ENCODE measurements around the gene INPP5F. TPM values are rescaled to one million over a fixed set of nuclear protein-coding genes. Genes with fewer than 3 reads are reported as not detected.

The INPP5F gene
- total and polyA plus RNA-seq, 10 of the 15 experiments (the other 5 are each of a cell fraction or from before 2014, with no cell fraction given): 6.0 to 49.3 (median 34.3) TPM

- no TSS peak for BruUV-seq (replicated peaks)
- no peaks in the 10 kb centered on the region for H3K27me3 ChIP-seq (replicated peaks in 1 of 2; ENCODE audit: control insufficient read depth in 2 of 2, insufficient read depth in 2 of 2, low read length in 1 of 2)
- ChIA-PET CTCF (interaction anchor here (0.7 to 2.9 kb wide), 6 partner anchors 10 to 1945 kb away, joined by 3 to 12 read pairs (median 4); no protein-coding TSS in a partner anchor), RAD21 (ENCODE audit: unreplicated experiment) (no interaction called here), SMC1A (ENCODE audit: uncharacterized antibody, unreplicated experiment) (interaction anchor here (0.6 to 2.9 kb wide), 3 partner anchors 8 to 208 kb away, joined by 3 to 12 read pairs (median 3); no protein-coding TSS in a partner anchor), POLR2A (interaction anchor here (0.7 kb wide), 1 partner anchor 80 kb away, joined by 3 read pairs; no protein-coding TSS in a partner anchor)
- H3K27ac ChIP-seq (ENCODE audit: control insufficient read depth, insufficient read depth): no peak overlapping the region
- in situ Hi-C loops (cut with MboI) (no loop called here), intact Hi-C loops (cut with micrococcal nuclease; ENCODE audit: unreplicated experiment) (loop anchor here (5.0 kb wide), 1 partner anchor 60 kb away; no protein-coding TSS in a partner anchor)
- H3K4me2 ChIP-seq (ENCODE audit: control insufficient read depth, insufficient read depth): no peak overlapping the region
- H4K20me1 ChIP-seq (ENCODE audit: control insufficient read depth, insufficient read depth): no peaks in the 10 kb centered on the region
- peaks cover 0 to 5% of the 10 kb centered on the region in 2 experiments; a peak in 2 of 4 replicates for H3K36me3 ChIP-seq (ENCODE audit: control insufficient read depth in 2 of 2, insufficient read depth in 2 of 2, low read length in 1 of 2)
- no peak overlapping the region for H3K9ac ChIP-seq (ENCODE audit: control insufficient read depth, insufficient read depth, low read length)
- H2AFZ ChIP-seq (ENCODE audit: control insufficient read depth, low read depth, low read length): no peak overlapping the region
- TF ChIP-seq E4F1 (IDR thresholded peaks at IDR 0.05; ENCODE audit: borderline replicate concordance, partially characterized antibody) (no peak), MEF2B (IDR thresholded peaks at IDR 0.05; ENCODE audit: partially characterized antibody, poor library complexity, severe bottlenecking) (no peak), YBX1 (IDR thresholded peaks at IDR 0.05) (no peak), EP300 (IDR thresholded peaks at IDR 0.05; ENCODE audit: borderline replicate concordance in 1 of 2, control insufficient read depth in 1 of 2, low read depth in 2 of 2, low read length in 2 of 2) (no peak), TARDBP (IDR thresholded peaks at IDR 0.05; ENCODE audit: borderline replicate concordance) (no peak), EED (IDR thresholded peaks at IDR 0.05; ENCODE audit: low read depth) (no peak), IRF3 (IDR thresholded peaks at IDR 0.05) (no peak), BRCA1 (IDR thresholded peaks at IDR 0.05; ENCODE audit: low read depth, low read length) (no peak), STAT3 (IDR thresholded peaks at IDR 0.05; ENCODE audit: low read depth, low read length) (no peak), SMAD5 (IDR thresholded peaks at IDR 0.05; ENCODE audit: low read depth) (no peak), BCL3 (IDR thresholded peaks at IDR 0.05; ENCODE audit: borderline replicate concordance, insufficient read depth, low read depth, low read length, poor library complexity, severe bottlenecking) (no peak), CEBPZ (IDR thresholded peaks at IDR 0.05; ENCODE audit: low read depth, low read length) (no peak), HDAC6 (IDR thresholded peaks at IDR 0.05; ENCODE audit: unreplicated experiment) (no peak), SMAD1 (IDR thresholded peaks at IDR 0.05; ENCODE audit: low read depth, partially characterized antibody) (no peak)
- DNase-seq (ENCODE audit: low read depth, low spot score) (no peak), ATAC-seq (no peak), FAIRE-seq (no peak)
- H3K9me3 ChIP-seq (replicated peaks; ENCODE audit: control insufficient read depth, insufficient read depth, low read length): no peaks in the 10 kb centered on the region
- H3K79me2 ChIP-seq (ENCODE audit: control insufficient read depth, insufficient read depth, low read length): no peaks in the 10 kb centered on the region
- no peak overlapping the region for H3K4me3 ChIP-seq
- H3K4me1 ChIP-seq (ENCODE audit: control insufficient read depth, insufficient read depth, low read length): peaks cover 2% of the 10 kb centered on the region; the same call in 1 of the 2 replicates
Measured at GRCh38 chr10:119812684-119813083, 86.8 kb downstream of the INPP5F start.
